Measurements from ENCODE around the gene ALLC. TPM values are rescaled to one million over a fixed set of nuclear protein-coding genes. Genes with fewer than 3 reads are reported as not detected.

ALLC gene
- total RNA-seq, 1 experiment from 2014 or later, result not detected

DNA sequence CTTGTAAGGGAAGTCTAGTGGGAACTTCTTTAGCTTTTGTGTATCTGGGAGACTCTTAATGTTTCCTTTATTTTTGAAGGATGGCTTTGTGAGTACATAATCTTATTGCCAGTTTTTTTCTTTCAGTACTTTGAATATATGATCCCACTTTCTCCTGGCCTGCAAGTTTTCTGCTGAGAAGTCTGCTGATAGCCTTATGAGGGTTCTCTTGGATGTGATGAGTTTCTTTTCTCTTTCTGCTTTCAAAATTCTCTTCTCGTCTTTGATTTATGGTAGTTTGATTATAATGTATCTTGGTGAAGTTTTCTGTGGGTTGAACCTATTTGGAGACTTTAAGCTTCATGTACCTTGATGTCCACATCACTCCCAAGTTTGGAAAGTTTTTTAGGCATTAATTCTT is 35.0 kb upstream of the ALLC start:
- H3K79me2 ChIP-seq (ENCODE audit: low read length), result no peaks in the 10 kb centered on the region

DNA sequence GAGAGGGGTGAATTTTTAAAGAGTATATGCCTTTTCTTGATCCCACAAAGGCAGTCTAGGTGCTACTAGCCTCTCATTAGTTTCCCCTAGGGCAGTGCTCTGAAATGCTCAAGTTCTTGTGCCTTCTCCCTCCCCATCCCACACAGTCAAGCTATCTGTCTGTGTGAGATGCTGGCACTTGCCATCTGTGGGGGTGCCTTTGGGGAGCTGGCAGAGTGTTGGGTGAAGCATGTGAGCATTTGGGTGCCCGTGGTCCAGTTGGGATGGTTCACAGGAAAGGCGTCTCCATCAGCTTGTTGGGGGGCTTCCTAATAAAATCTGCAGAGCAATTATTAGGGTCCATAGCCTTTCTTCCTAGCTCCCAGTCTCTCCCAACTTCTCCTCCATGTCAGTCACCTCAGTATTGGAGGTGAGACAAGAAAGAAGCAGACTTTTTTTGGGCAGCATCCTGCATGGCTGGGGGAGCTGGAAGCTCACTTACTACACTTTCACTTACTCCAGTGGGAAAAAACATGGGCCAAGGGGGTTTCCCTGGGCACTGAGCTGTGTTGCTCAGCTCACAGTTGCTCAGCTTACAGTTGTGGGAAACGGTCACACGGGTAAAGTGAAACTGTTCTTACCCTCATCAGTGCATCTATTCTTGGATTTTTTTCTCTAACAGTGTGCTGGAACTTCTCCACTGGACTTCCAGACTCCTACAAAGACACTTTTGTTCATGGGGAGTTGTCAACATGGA is 33.8 kb upstream of the ALLC start:
- Histone ChIP-seq H3K9ac (ENCODE audit: low read length) (no peak overlapping the region), H3K4me2 (ENCODE audit: low read depth, low read length, poor library complexity, severe bottlenecking) (no peak overlapping the region), H3K4me1 (ENCODE audit: low read length) (no peaks in the 10 kb centered on the region), H3K9me3 (ENCODE audit: low read length) (no peaks in the 10 kb centered on the region), H3K36me3 (ENCODE audit: insufficient read depth, low read length) (no peaks in the 10 kb centered on the region), H3K4me3 (ENCODE audit: low read length) (no peak overlapping the region), H3K27me3 (ENCODE audit: low read length) (no peaks in the 10 kb centered on the region), H3K27ac (ENCODE audit: low read length) (no peak overlapping the region), H3K79me2 (ENCODE audit: low read length) (no peaks in the 10 kb centered on the region), H2AFZ (ENCODE audit: low read length) (no peak overlapping the region), H4K20me1 (ENCODE audit: insufficient read depth, low read depth, low read length) (no peaks in the 10 kb centered on the region), H3K9me2 (replicated peaks; ENCODE audit: insufficient read depth, low read length) (no peaks in the 10 kb centered on the region)
- DNase-seq, result no peak

More for the DNA sequence above, 35.0 kb upstream of the ALLC start:
- H3K4me2 ChIP-seq (ENCODE audit: low read depth, low read length, poor library complexity, severe bottlenecking), result no peak overlapping the region
- no peaks in the 10 kb centered on the region for H3K9me2 ChIP-seq (replicated peaks; ENCODE audit: insufficient read depth, low read length)
- H3K27ac ChIP-seq (ENCODE audit: low read length), result no peak overlapping the region
- H4K20me1 ChIP-seq (ENCODE audit: insufficient read depth, low read depth, low read length), result no peaks in the 10 kb centered on the region
- H3K27me3 ChIP-seq (ENCODE audit: low read length), result no peaks in the 10 kb centered on the region
- H3K9ac ChIP-seq (ENCODE audit: low read length), result no peak overlapping the region
- no peaks in the 10 kb centered on the region for H3K9me3 ChIP-seq (ENCODE audit: low read length)
- H2AFZ ChIP-seq (ENCODE audit: low read length), result no peak overlapping the region
- H3K36me3 ChIP-seq (ENCODE audit: insufficient read depth, low read length), result no peaks in the 10 kb centered on the region
- DNase-seq, result no peak
- H3K4me1 ChIP-seq (ENCODE audit: low read length), result no peaks in the 10 kb centered on the region
- no peak overlapping the region for H3K4me3 ChIP-seq (ENCODE audit: low read length)

- no peak overlapping the region for H3K4me2 ChIP-seq (ENCODE audit: low read depth, low read length, poor library complexity, severe bottlenecking)
- no peak overlapping the region for H3K9ac ChIP-seq (ENCODE audit: low read length)
- H3K27me3 ChIP-seq (ENCODE audit: low read length), result no peaks in the 10 kb centered on the region
- no peak overlapping the region for H3K4me3 ChIP-seq (ENCODE audit: low read length)
- H3K9me3 ChIP-seq (ENCODE audit: low read length), result no peaks in the 10 kb centered on the region
- no peak overlapping the region for H2AFZ ChIP-seq (ENCODE audit: low read length)
- H3K4me1 ChIP-seq (ENCODE audit: low read length), result no peaks in the 10 kb centered on the region
- H3K27ac ChIP-seq (ENCODE audit: low read length), result no peak overlapping the region
- DNase-seq, result no peak
- no peaks in the 10 kb centered on the region for H3K79me2 ChIP-seq (ENCODE audit: low read length)
- no peaks in the 10 kb centered on the region for H4K20me1 ChIP-seq (ENCODE audit: insufficient read depth, low read depth, low read length)
- no peaks in the 10 kb centered on the region for H3K36me3 ChIP-seq (ENCODE audit: insufficient read depth, low read length)
- H3K9me2 ChIP-seq (replicated peaks; ENCODE audit: insufficient read depth, low read length), result no peaks in the 10 kb centered on the region
Observed at GRCh38 chr2:3625186-3625585, 32.8 kb upstream of the ALLC start.

- Histone ChIP-seq H3K4me3 (ENCODE audit: low read length) (no peak overlapping the region), H3K27ac (ENCODE audit: low read length) (no peak overlapping the region), H3K9me3 (ENCODE audit: low read length) (no peaks in the 10 kb centered on the region), H3K36me3 (ENCODE audit: insufficient read depth, low read length) (no peaks in the 10 kb centered on the region), H3K4me1 (ENCODE audit: low read length) (no peaks in the 10 kb centered on the region), H4K20me1 (ENCODE audit: insufficient read depth, low read depth, low read length) (no peaks in the 10 kb centered on the region), H3K9me2 (replicated peaks; ENCODE audit: insufficient read depth, low read length) (no peaks in the 10 kb centered on the region), H3K9ac (ENCODE audit: low read length) (no peak overlapping the region), H2AFZ (ENCODE audit: low read length) (no peak overlapping the region), H3K79me2 (ENCODE audit: low read length) (no peaks in the 10 kb centered on the region), H3K27me3 (ENCODE audit: low read length) (no peaks in the 10 kb centered on the region), H3K4me2 (ENCODE audit: low read depth, low read length, poor library complexity, severe bottlenecking) (no peak overlapping the region)
- no peak for DNase-seq
Observed at GRCh38 chr2:3626118-3626811, 31.7 kb upstream of the ALLC start.

- H4K20me1 ChIP-seq (ENCODE audit: insufficient read depth, low read depth, low read length), result no peaks in the 10 kb centered on the region
- no peaks in the 10 kb centered on the region for H3K79me2 ChIP-seq (ENCODE audit: low read length)
- no peaks in the 10 kb centered on the region for H3K27me3 ChIP-seq (ENCODE audit: low read length)
- H3K36me3 ChIP-seq (ENCODE audit: insufficient read depth, low read length), result no peaks in the 10 kb centered on the region
- no peaks in the 10 kb centered on the region for H3K9me2 ChIP-seq (replicated peaks; ENCODE audit: insufficient read depth, low read length)
- H3K4me1 ChIP-seq (ENCODE audit: low read length), result no peaks in the 10 kb centered on the region
- H3K4me2 ChIP-seq (ENCODE audit: low read depth, low read length, poor library complexity, severe bottlenecking), result no peak overlapping the region
- H3K4me3 ChIP-seq (ENCODE audit: low read length), result no peak overlapping the region
- no peak for DNase-seq
- no peak overlapping the region for H2AFZ ChIP-seq (ENCODE audit: low read length)
- no peak overlapping the region for H3K9ac ChIP-seq (ENCODE audit: low read length)
- no peaks in the 10 kb centered on the region for H3K9me3 ChIP-seq (ENCODE audit: low read length)
- H3K27ac ChIP-seq (ENCODE audit: low read length), result no peak overlapping the region
Observed at GRCh38 chr2:3626812-3627499, 31.0 kb upstream of the ALLC start.

DNA sequence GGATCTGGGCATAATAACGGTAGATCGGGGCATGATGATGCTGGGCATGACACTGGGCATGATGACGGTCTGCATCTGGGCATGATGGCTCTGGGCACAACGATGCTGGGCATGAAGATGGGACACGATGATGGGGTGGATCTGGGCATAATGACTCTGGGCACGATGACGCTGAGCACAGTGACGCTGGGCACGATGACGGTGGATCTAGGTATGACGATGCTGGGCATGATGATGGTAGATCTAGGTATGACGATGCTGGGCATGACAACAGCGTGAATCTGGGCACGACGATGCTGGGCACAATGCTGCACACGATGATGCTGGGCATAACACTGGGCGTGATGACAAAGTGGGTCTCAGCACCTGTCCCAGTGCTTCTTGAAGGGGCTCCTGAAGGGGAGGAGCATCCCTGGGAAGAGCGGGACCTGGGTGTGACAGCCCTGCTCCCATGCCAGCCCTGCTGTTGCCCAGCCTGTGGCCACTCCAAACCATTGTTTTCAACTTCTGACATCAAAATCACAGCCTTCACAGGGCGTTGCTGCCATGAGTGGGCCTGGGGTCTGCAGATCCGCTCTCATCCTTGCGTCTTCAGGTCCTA is 30.4 kb upstream of the ALLC start:
- Histone ChIP-seq H3K4me2 (ENCODE audit: low read depth, low read length, poor library complexity, severe bottlenecking) (no peak overlapping the region), H3K36me3 (ENCODE audit: insufficient read depth, low read length) (no peaks in the 10 kb centered on the region), H3K4me3 (ENCODE audit: low read length) (no peak overlapping the region), H3K4me1 (ENCODE audit: low read length) (no peaks in the 10 kb centered on the region), H4K20me1 (ENCODE audit: insufficient read depth, low read depth, low read length) (no peaks in the 10 kb centered on the region), H2AFZ (ENCODE audit: low read length) (no peak overlapping the region), H3K79me2 (ENCODE audit: low read length) (no peaks in the 10 kb centered on the region), H3K9me2 (replicated peaks; ENCODE audit: insufficient read depth, low read length) (no peaks in the 10 kb centered on the region), H3K9me3 (ENCODE audit: low read length) (no peaks in the 10 kb centered on the region), H3K9ac (ENCODE audit: low read length) (no peak overlapping the region), H3K27me3 (ENCODE audit: low read length) (no peaks in the 10 kb centered on the region), H3K27ac (ENCODE audit: low read length) (no peak overlapping the region)
- no peak for DNase-seq

DNA sequence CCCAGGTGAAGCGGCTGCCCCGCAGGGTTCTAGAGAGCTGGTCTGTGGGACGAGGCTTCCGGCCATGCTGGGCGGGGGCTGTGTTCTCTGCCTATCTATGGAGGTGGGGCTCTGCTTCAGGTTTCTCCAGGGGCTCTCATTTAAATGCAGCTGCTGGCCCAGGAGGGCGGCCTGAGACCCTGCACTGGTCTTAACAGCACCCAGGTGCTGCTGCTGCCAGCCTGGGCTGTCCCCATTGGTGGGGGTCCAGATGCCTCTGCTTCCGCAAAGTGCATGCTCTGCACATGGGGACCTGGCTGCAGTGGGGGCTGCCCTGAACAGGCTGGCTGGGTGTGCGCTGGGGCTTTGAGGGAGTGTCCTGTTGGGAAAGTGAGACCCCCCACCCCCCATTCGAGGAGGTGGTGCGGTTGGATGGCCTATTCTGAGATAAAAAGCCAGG is 29.7 kb upstream of the ALLC start:
- H3K79me2 ChIP-seq (ENCODE audit: low read length), result no peaks in the 10 kb centered on the region
- no peak overlapping the region for H3K4me2 ChIP-seq (ENCODE audit: low read depth, low read length, poor library complexity, severe bottlenecking)
- H3K9me3 ChIP-seq (ENCODE audit: low read length), result no peaks in the 10 kb centered on the region
- no peak for DNase-seq
- H3K27ac ChIP-seq (ENCODE audit: low read length), result no peak overlapping the region
- no peaks in the 10 kb centered on the region for H3K9me2 ChIP-seq (replicated peaks; ENCODE audit: insufficient read depth, low read length)
- H3K9ac ChIP-seq (ENCODE audit: low read length), result no peak overlapping the region
- no peak overlapping the region for H2AFZ ChIP-seq (ENCODE audit: low read length)
- no peaks in the 10 kb centered on the region for H3K4me1 ChIP-seq (ENCODE audit: low read length)
- H3K27me3 ChIP-seq (ENCODE audit: low read length), result no peaks in the 10 kb centered on the region
- H3K36me3 ChIP-seq (ENCODE audit: insufficient read depth, low read length), result no peaks in the 10 kb centered on the region
- no peaks in the 10 kb centered on the region for H4K20me1 ChIP-seq (ENCODE audit: insufficient read depth, low read depth, low read length)
- no peak overlapping the region for H3K4me3 ChIP-seq (ENCODE audit: low read length)

DNA sequence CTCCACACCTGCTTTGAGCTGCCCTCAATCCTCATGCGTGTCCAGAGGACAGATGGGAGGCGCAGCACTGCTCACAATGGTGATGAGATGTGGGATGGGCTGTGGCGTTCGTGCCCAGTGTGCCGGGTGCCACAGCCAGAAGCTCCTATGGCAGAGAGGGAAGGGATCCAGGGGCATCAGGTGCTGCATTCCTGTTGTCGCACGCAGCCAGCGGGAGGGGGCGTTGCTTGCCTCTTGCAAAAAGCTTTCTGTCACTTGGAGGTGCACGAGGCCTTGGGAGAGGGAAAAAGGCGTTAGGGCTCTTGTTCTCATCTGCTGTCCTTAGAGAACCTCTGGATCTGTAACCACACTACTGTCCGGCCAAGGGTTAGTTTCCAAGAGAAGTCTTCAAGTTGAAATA is 29.2 kb upstream of the ALLC start:
- Histone ChIP-seq H3K4me3 (ENCODE audit: low read length) (no peak overlapping the region), H2AFZ (ENCODE audit: low read length) (no peak overlapping the region), H4K20me1 (ENCODE audit: insufficient read depth, low read depth, low read length) (no peaks in the 10 kb centered on the region), H3K4me1 (ENCODE audit: low read length) (no peaks in the 10 kb centered on the region), H3K27me3 (ENCODE audit: low read length) (no peaks in the 10 kb centered on the region), H3K27ac (ENCODE audit: low read length) (no peak overlapping the region), H3K4me2 (ENCODE audit: low read depth, low read length, poor library complexity, severe bottlenecking) (no peak overlapping the region), H3K9ac (ENCODE audit: low read length) (no peak overlapping the region), H3K79me2 (ENCODE audit: low read length) (no peaks in the 10 kb centered on the region), H3K9me2 (replicated peaks; ENCODE audit: insufficient read depth, low read length) (no peaks in the 10 kb centered on the region), H3K9me3 (ENCODE audit: low read length) (no peaks in the 10 kb centered on the region), H3K36me3 (ENCODE audit: insufficient read depth, low read length) (no peaks in the 10 kb centered on the region)
- peak; percentile 50 for DNase-seq
